Prostate gland (tissue), 2 donors: ENCODE data around the gene TMEM252. TPM values are rescaled to one million over a fixed set of nuclear protein-coding genes. Genes with fewer than 3 reads are reported as not detected.

Source experiments
- DNase-seq: peaks from one replicate; pipeline ENCODE4 v3.0.0-alpha.2; 2019; ENCODE audit warnings: low spot score
- H3K27ac ChIP-seq, 2 donors: fragments of 200-600 bp; sonication (generic); 2 replicates each; pipeline ENCODE4 v1.5.1; 2017 to 2019
- H3K27me3 ChIP-seq: fragments of 200-600 bp; sonication (generic); replicated peaks from 2 replicates; pipeline ENCODE4 v1.5.1; 2019; ENCODE audit not compliant: insufficient read depth
- H3K36me3 ChIP-seq, 2 donors: fragments of 200-600 bp; sonication (generic); 1 replicate in 1 of 2; 2 replicates in 1 of 2; pipeline versions ENCODE4 v1.5.1 to v1.8.1; 2017 to 2019
- H3K4me1 ChIP-seq: fragments of 200-600 bp; sonication (generic); replicated peaks from 2 replicates; pipeline ENCODE4 v1.5.1; 2019
- H3K4me3 ChIP-seq, 2 donors: fragments of 200-600 bp; sonication (generic); 2 replicates each; pipeline ENCODE4 v1.5.1; 2017 to 2019
- H3K9me3 ChIP-seq: fragments of 200-600 bp; sonication (generic); 2 replicates; pipeline ENCODE4 v1.5.1; 2017
- POLR2A ChIP-seq: fragments of 450-650 bp; IDR thresholded peaks from one replicate; pipeline ENCODE4 v1.6.1; 2016; ENCODE audit warnings: antibody characterized with exemption, mild to moderate bottlenecking
- POLR2AphosphoS5 ChIP-seq: sonication (generic); formaldehyde crosslinking; IDR thresholded peaks from one replicate; pipeline ENCODE4 v1.6.1; 2017; ENCODE audit warnings: antibody characterized with exemption
- WGBS: methylation state at CpG from one replicate; pipeline ENCODE4 v1.1.5; 2018; 5-methylcytosine and 5-hydroxymethylcytosine counted together
- intact Hi-C: fragments of 100-400 bp; cut with DNase I; formaldehyde crosslinking; loops from one replicate; pipeline ENCODE4 v1.14.2; 2022
- total RNA-seq, 2 donors: library from RNA; depleted of rRNA; stranded (reverse); fragments of >200 nt; gene quantifications; one replicate each; pipeline ENCODE4 v1.1.0, GENCODE V29; 2016
- TF ChIP-seq, protein P1 (sequence below), 4 experiments: fragments of 200-600 bp in 2 of 4; fragments of 450-650 bp in 2 of 4; sonication (generic) in 2 of 4; IDR thresholded peaks; 1 replicate in 3 of 4; 2 replicates in 1 of 4; pipeline ENCODE4 v1.5.1; 2016 to 2019; ENCODE audit warnings: antibody characterized with exemption in 4 of 4, mild to moderate bottlenecking in 2 of 4, moderate library complexity in 2 of 4

The TMEM252 gene
- total RNA-seq, 2 donors from 2014 or later, result not detected

DNA sequence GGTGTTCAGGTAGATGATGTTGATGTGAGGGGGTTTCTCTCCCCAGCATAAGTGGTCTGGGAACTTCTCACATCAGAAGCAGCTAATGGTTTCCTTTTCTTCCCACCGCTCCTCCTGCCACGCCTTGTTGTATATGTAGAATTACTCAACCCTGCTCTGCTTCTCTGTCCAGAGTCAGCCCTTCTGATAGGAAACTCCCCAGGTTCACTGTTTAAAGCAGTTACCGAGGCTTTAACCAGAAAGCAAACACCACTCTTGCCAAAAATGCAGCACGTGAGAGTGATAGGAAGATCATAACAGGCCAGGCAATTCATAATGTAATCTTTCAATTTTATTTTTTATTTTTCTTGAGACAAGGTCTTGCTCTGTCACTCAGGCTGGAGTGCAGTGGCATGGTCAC is 10.5 kb upstream of the TMEM252 start:
- intact Hi-C loops, result no loop called here
- Histone ChIP-seq H3K4me3 (no peak overlapping the region), H3K9me3 (no peaks in the 10 kb centered on the region), H3K27ac (no peak overlapping the region), H3K36me3 (no peaks in the 10 kb centered on the region), H3K4me1 (no peaks in the 10 kb centered on the region), H3K27me3 (no peaks in the 10 kb centered on the region)
- DNase-seq, result no peak
- TF ChIP-seq, protein P1, sequence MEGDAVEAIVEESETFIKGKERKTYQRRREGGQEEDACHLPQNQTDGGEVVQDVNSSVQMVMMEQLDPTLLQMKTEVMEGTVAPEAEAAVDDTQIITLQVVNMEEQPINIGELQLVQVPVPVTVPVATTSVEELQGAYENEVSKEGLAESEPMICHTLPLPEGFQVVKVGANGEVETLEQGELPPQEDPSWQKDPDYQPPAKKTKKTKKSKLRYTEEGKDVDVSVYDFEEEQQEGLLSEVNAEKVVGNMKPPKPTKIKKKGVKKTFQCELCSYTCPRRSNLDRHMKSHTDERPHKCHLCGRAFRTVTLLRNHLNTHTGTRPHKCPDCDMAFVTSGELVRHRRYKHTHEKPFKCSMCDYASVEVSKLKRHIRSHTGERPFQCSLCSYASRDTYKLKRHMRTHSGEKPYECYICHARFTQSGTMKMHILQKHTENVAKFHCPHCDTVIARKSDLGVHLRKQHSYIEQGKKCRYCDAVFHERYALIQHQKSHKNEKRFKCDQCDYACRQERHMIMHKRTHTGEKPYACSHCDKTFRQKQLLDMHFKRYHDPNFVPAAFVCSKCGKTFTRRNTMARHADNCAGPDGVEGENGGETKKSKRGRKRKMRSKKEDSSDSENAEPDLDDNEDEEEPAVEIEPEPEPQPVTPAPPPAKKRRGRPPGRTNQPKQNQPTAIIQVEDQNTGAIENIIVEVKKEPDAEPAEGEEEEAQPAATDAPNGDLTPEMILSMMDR (IDR thresholded peaks at IDR 0.05), result no peak
- no peak for TF ChIP-seq POLR2AphosphoS5
- no peak for TF ChIP-seq POLR2A
- 39% methylated on average over 4 of the region's 4 CpGs for WGBS

DNA sequence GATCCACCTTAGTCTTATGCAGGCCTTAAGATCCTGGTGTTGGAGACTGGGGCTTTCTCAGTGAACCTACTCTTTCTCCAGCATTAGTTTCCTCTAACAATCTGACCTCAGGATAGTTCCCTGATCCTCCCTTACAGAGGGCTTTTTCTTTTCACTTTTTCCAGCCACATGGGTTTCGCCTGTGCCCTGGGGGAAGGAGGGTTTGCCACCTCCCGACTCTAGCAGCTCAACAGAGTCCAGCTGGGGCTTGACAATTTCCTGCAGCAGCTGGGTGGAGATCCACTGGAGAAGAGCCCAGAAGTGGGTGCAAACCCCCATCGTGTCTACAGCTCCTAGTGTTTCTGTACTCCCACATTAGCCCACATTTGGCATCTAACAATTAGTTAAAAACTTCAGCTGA is 7.6 kb upstream of the TMEM252 start:
- Histone ChIP-seq H3K4me3 (no peak overlapping the region), H3K4me1 (no peaks in the 10 kb centered on the region), H3K27ac (no peak overlapping the region), H3K27me3 (no peaks in the 10 kb centered on the region), H3K9me3 (no peaks in the 10 kb centered on the region), H3K36me3 (no peaks in the 10 kb centered on the region)
- TF ChIP-seq POLR2AphosphoS5, result no peak
- 42% methylated on average over 3 of the region's 3 CpGs for WGBS
- no peak for DNase-seq
- intact Hi-C loops, result no loop called here

DNA sequence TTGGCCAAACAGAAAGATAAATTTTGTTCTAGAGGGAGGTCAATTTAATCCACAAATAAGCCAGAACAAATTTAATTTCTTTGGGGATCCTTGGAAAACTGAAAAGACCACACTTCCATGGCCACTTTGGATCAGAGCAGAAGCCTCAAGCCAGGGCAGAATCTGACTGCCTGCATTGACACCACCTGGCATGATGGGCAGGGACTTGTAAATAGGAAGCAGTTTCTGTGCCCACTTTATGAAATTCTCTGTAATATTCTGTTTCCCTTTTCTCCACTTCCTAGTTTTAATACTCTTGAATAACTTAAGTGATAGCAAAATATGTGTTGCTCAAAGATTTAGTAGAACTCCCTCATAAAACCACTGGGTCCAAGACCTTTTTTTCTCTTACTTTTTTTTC is 6.7 kb upstream of the TMEM252 start:
- Histone ChIP-seq H3K9me3 (no peaks in the 10 kb centered on the region), H3K4me1 (no peaks in the 10 kb centered on the region), H3K27ac (no peak overlapping the region), H3K4me3 (no peak overlapping the region), H3K27me3 (no peaks in the 10 kb centered on the region), H3K36me3 (no peaks in the 10 kb centered on the region)
- intact Hi-C loops, result no loop called here
- TF ChIP-seq POLR2AphosphoS5, result no peak
- TF ChIP-seq, protein P1 (IDR thresholded peaks at IDR 0.05), result no peak
- DNase-seq, result no peak

DNA sequence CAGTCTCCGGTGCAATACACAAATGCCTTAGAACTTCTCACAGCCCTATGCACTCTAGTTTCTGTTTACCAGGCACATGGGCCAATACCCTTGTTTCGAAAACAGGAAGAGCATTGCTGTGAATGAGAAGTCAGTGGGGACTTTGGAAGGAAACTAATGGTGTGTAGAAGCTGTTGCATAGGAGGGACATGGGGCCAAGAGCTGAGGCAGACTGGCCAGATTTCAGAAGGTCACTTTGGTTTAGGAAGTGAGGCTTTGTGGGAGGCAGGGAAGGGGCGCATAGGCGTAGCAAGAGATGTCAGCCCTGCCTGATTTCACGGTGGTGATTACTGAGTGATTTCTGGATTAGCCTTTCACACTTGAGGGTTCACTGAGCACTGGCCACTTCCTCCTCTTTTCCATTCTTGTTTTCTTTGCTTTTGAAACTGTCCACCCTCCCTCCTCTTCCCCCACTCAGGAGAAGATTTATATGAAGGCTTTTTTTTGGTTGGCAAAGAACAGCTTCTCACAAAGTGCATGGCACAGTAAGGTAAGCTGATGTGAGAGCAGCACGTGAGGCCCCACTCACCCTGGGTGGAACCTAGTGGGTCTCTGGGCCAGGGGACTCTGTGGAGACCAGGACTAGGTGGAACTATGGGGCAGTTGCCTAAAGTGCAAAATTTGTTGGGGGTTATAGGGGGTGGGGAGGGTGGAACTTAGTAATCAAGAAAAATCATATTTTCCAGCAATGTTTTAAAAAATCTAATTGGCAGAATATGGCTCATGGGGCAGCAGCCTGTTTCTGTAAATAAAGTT is 6.1 kb upstream of the TMEM252 start:
- intact Hi-C loops, result no loop called here
- Histone ChIP-seq H3K9me3 (no peaks in the 10 kb centered on the region), H3K27ac (no peak overlapping the region), H3K36me3 (no peaks in the 10 kb centered on the region), H3K27me3 (no peaks in the 10 kb centered on the region), H3K4me3 (no peak overlapping the region), H3K4me1 (no peaks in the 10 kb centered on the region)
- TF ChIP-seq, protein P1 (IDR thresholded peaks at IDR 0.05), result no peak
- TF ChIP-seq POLR2A (no peak), POLR2AphosphoS5 (no peak)
- DNase-seq, result no peak
- 79% methylated on average over 6 of the region's 6 CpGs for WGBS

DNA sequence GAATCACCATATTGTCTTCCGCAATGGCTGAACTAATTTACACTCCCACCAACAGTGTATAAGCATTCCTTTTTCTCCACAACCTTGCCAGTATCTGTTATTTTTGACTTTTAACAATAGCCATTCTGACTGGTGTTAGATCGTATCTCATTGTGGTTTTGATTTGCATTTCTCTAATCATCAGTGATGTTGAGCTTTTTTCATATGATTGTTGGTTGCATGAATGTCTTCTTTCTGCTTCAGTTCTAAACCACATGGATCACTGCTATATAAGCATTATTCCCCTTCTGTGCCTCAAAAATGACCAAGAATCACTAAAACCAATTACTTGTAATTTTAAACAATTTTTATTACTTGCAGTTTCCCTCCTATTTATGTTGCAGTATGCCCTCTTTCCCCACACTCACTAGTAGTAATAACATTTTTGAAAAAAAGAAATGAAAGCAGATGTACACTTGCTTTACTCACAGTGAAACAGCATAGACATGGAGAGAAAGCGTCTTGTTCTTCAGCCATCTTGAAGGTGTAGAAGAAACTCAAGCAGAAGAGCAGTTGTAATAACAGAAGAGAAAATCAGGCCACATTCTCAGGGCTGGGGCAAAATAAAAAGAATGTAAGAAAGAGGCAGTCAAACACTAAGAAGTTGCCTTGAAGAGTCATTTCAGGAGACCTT is 4.5 kb upstream of the TMEM252 start:
- Histone ChIP-seq H3K27me3 (no peaks in the 10 kb centered on the region), H3K36me3 (no peaks in the 10 kb centered on the region), H3K9me3 (no peaks in the 10 kb centered on the region), H3K27ac (no peak overlapping the region), H3K4me1 (peaks cover 2% of the 10 kb centered on the region), H3K4me3 (no peak overlapping the region)
- 91% methylated on average over 3 of the region's 3 CpGs for WGBS
- intact Hi-C loops, result no loop called here
- TF ChIP-seq, protein P1 (IDR thresholded peaks at IDR 0.05), result no peak
- TF ChIP-seq POLR2A (no peak), POLR2AphosphoS5 (no peak)
- DNase-seq, result no peak
